ENCODE measurements around the gene HMHB1.
A peak's percentile ranks its signal among the peaks of the same experiment; 100 is the strongest.
"Not testable (repeated sequence)": the region's sequence is repeated elsewhere in the genome, so short reads cannot be mapped to it uniquely, and the experiment has no call there.

Gene HMHB1

GRCh38 chr5:143805861-143806260, 6.1 kb upstream of the HMHB1 start:
- DNase-seq: no peak

DNA sequence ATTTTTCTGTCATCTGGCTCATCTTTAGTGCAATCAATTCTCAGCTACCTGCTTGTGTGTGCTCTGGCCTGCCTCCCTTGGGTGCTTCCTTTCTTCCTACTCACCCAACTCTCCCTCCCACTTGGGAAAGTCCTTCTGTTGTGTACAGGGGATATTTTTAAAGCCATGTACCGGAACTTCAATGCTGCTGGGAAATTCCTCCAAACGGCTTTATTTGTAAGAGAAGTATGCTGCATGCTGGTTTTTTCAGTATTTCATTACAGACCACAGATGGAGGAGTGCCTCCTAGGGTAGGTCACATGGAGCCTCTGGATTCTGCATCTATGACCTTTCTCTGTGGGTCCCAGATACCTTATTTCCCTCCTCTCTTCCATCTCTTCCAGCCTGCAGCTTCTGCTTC, 5.4 kb upstream of the HMHB1 start:
- DNase-seq: no peak

GRCh38 chr5:143807401-143807800, 4.6 kb upstream of the HMHB1 start:
- no peak for DNase-seq

DNA sequence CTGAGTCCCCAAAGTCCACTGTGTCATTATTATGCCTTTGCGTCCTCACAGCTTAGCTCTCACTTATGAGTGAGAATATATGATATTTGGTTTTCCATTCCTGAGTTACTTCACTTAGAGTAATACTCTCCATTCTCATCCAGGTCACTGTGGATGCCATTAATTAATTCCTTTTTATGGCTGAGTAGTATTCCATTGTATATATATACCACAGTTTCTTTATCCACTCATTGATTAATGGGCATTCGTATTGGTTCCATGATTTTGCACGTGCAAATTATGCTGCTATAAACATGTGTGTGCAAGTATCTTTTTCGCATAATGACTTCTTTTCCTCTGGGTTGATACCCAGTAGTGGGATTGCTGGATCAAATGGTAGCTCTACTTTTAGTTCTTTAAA, 4.4 kb downstream of the HMHB1 start:
- DNase-seq: not testable (repeated sequence)

DNA sequence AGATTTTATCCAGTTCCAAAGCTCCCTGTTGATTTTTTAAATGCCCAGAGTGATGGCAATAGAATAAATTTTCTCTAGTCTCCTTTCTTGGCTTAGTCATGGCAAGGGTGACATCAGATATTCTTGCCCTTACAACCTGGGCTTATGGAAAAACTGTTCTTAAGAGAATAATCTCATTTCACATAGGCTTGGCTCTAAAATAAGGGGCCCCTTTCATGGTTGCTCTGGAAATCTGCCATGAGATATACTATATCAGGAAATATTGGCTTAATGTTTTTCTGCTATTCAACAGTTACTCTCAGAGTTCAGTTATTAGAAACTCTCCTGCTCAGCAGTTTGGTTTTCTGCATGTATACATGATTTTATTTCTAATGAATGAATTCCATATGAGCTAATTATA, 7.8 kb downstream of the HMHB1 start:
- DNase-seq: no peak

GRCh38 chr5:143820451-143820850, 8.5 kb downstream of the HMHB1 start:
- no peak for DNase-seq

- DNase-seq: peak; percentile 38
Observed at GRCh38 chr5:143824851-143825720, 13.1 kb downstream of the HMHB1 start.

GRCh38 chr5:143826951-143827444, 15.0 kb downstream of the HMHB1 start:
- DNase-seq: no peak

DNA sequence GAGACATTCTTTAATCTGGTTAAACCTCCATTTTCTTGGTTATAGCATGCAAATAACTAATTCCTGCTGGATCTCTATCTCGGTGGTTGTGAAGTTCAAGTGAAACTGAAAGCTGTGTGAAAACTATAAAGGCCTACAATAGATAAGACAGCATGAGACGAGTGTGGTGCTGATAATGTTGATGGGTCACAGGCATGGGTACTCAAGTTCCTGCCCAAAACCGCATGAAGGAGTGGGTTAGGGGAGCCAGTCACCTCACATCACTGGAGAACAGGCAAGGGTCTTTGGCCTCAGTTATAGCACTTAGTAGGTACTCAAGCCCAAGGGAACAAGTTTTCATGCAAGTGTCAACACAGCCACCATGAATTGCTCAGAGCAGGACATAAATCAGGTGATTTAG, 16.7 kb downstream of the HMHB1 start:
- DNase-seq: no peak

- no peak for DNase-seq
Observed at GRCh38 chr5:143833177-143833576, 21.2 kb downstream of the HMHB1 start.

DNA sequence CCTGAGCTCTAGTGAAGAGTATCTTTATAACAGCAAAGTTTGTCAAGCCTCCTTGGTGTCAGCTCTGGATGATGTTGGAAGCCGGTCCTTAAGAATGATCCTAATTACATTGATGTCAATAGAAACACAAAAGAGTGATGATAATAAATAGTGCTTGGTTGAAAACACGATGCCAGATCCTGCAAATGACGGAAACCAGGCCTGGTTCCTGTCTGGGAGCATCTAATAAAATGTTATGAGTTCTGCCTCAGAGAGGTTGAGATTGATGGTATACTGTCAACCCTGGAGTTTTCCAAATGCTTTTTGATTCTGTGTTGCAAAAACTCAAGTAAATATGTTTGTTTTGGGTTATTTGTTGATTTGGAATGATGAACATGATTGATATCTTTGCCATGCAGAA, 23.3 kb downstream of the HMHB1 start:
- DNase-seq: no peak

GRCh38 chr5:143836161-143836725, 24.3 kb downstream of the HMHB1 start:
- no peak for DNase-seq

- no peak for DNase-seq
Observed at GRCh38 chr5:143837306-143837848, 25.4 kb downstream of the HMHB1 start.

- no peak for DNase-seq
Observed at GRCh38 chr5:143841446-143841845, 29.5 kb downstream of the HMHB1 start.

GRCh38 chr5:143842920-143843319, 31.0 kb downstream of the HMHB1 start:
- DNase-seq: no peak

DNA sequence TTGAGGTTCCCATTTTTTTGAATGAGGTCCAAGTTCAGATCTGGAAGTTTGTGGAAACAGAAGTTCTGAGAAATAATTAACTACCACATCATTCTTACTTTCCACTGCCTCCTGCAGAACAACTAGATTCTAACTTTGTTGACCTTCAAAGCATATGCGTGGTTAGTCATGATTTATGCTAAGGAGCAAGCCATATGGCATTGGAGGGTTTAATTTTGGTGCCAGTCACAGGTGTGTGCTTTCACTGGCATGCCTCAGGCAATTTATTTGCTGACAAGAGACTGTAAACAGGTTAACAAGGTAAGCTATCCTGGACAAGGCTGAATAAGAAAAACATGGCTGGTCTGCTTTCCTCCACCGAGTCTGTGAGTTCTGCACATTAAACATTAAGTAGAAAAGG, 31.5 kb downstream of the HMHB1 start:
- no peak for DNase-seq

DNA sequence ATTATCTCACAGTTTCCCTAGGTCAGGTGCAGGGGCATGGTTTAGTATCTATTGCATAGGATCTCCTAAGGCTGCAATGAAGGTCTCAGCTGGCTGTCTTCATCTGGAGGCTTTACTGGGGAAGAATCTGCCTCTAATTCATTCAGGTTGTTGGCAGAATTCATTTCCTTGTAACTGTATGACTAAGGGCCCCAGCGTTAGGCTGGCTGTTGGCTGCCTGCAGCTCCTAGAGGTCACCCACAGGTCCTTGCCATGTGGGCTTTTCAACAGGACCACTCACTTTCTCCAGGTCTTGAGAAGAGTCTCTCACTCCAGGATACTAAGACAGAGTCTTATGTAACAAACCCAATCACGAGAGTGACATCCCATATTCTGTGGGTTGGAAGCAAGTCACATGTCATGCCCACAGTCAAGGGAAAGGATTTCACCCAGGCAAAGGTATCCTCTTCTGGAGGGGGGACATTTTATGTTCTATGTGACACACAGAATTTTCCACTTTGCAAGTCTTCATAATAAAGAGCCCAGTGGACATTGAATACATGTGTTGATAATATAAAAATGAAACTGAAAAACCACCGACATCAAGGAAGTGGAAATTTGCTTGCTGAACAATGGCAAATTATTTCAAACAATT, 38.2 kb downstream of the HMHB1 start:
- no peak for DNase-seq

DNA sequence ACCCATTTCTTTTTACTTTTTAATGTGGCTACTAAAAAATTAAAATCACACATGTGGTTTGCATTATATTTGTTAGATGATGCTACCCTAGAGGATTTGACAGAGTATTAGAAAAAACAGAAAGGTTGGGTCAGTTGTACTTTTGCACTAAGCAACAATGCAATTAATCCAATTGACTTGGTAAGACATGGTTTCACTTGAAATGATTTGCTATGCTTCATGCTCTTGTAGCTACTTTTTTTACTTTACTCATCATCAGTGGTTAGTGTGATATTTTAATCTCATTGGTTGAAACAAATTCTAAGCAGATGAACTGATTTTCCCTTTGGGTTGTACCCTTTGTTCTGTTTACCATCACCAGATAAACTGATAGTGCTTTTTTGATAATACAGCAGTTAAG, 39.4 kb downstream of the HMHB1 start:
- no peak for DNase-seq

DNA sequence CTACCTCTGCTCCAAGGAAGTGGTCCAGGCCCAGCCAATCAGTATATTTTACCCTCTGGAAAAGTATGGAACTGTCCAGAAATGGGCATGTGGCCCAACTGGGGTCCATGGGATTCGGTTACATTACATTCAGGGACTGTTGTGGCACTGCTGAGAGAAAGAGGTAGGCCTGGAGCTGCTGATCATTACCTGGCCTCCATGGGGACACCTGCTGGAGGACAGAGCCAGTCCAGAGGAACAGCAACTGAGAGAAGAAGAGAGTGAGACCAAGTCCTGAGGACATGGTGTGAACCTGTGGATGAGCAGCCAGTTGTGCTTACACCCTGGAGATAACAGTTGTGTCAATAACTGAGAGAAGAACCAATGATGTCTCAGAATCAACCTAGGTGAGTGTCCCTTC, 48.2 kb downstream of the HMHB1 start:
- no peak for DNase-seq

DNA sequence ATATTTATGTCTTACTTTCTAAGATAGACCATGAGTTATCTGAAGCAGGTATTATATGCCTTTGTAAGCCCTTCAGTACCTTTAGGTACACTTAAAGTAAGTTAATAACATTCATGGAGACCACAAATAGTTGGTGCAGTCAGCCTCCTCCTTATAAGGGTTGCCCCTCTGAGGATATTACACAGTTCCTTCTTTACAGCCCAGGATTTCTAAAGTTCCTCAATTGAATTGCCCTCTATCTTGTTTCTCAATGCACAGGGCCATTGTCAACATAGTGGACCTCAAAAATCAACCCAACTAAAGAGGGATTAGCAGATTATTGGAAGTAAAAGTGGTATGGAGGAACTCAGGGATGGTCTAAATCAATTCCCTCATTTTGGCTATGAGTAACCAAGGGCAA, 50.3 kb downstream of the HMHB1 start:
- DNase-seq: no peak

- no peak for DNase-seq
Observed at GRCh38 chr5:143865426-143866025, 53.6 kb downstream of the HMHB1 start.
